HepG2 (cell line): ENCODE data around the gene FGFBP1. TPM values are rescaled to one million over a fixed set of nuclear protein-coding genes. Genes with fewer than 3 reads are reported as not detected.

Experiments
- ATAC-seq: fragments of 200-7000 bp; cut with Tn5 transposase; 3 replicates; pipeline ENCODE4 v1.9.1; 2020; ENCODE audit warnings: mild to moderate bottlenecking, moderate library complexity
- BruUV-seq: library from RNA; stranded (reverse); fragments of 400-500 nt; replicated peaks from 2 replicates; lab custom pipeline; 2021; lab: Mats Ljungman, UMichigan
- CTCF ChIA-PET: fragments of 300-600 bp; formaldehyde crosslinking; extraction: SDS; loops from one replicate; lab custom pipeline; 2021; ENCODE audit warnings: low total read pairs, inconsistent platforms, low intra/inter-chr PET ratio; lab: Yijun Ruan, JAX
- POLR2A ChIA-PET: fragments of 350-600 bp; sonication (Branson Sonifier 250); formaldehyde crosslinking; loops from one replicate; lab custom pipeline; 2020; ENCODE audit warnings: antibody characterized with exemption, inconsistent platforms; lab: Yijun Ruan, JAX
- DNase-seq: peaks from one replicate; pipeline ENCODE4 v3.0.0-alpha.2; 2015; ENCODE audit warnings: low spot score
- FAIRE-seq: peaks from 3 replicates; lab custom pipeline; 2011; peaks lifted over from hg19 to GRCh38; lab: Jason Lieb, UNC
- H2AFZ ChIP-seq: one replicate; pipeline ENCODE4 v1.6.1; 2011; ENCODE audit warnings: low read length, inconsistent platforms
- H3K27ac ChIP-seq: fragments of 300-600 bp; 3 replicates; pipeline ENCODE4 v1.8.0; 2011; ENCODE audit warnings: mixed run types, mild to moderate bottlenecking, mixed read lengths, low read length, inconsistent platforms; ENCODE audit not compliant: insufficient read depth; ENCODE audit errors: extremely low read length
- H3K27me3 ChIP-seq, 2 experiments: fragments of 200-600 bp in 1 of 2; 2 replicates in 1 of 2; 3 replicates in 1 of 2; pipeline versions ENCODE4 v1.6.0 to v1.8.0; 2011; ENCODE audit warnings: low read length in 2 of 2, mild to moderate bottlenecking in 2 of 2, moderate library complexity in 2 of 2, inconsistent platforms in 1 of 2; ENCODE audit not compliant: insufficient read depth in 2 of 2, control insufficient read depth in 1 of 2
- H3K36me3 ChIP-seq, 2 experiments: fragments of 200-600 bp in 1 of 2; replicated peaks in 1 of 2; 2 replicates in 1 of 2; 3 replicates in 1 of 2; pipeline versions ENCODE4 v1.5.1 to v1.8.0; 2011; ENCODE audit warnings: low read length in 2 of 2, inconsistent platforms in 1 of 2; ENCODE audit not compliant: insufficient read depth in 2 of 2, control insufficient read depth in 1 of 2
- H3K4me1 ChIP-seq: 2 replicates; pipeline ENCODE4 v1.5.1; 2012; ENCODE audit warnings: low read length, inconsistent platforms; ENCODE audit not compliant: insufficient read depth
- H3K4me2 ChIP-seq: 2 replicates; pipeline ENCODE4 v1.6.0; 2011; ENCODE audit warnings: low read depth, low read length, inconsistent platforms
- H3K4me3 ChIP-seq, 3 experiments: fragments of 200-600 bp in 1 of 3; sonication (generic), shearing (Covaris generic) in 1 of 3; replicated peaks in 1 of 3; 2 replicates each; pipeline ENCODE4 v1.5.1; 2011 to 2016; ENCODE audit warnings: low read length in 3 of 3, inconsistent platforms in 2 of 3, low read depth in 2 of 3, mild to moderate bottlenecking in 2 of 3, control low read depth in 1 of 3, mixed read lengths in 1 of 3; ENCODE audit not compliant: insufficient read depth in 1 of 3
- H3K79me2 ChIP-seq: one replicate; pipeline ENCODE4 v1.6.1; 2011; ENCODE audit warnings: low read length, inconsistent platforms; ENCODE audit not compliant: insufficient read depth
- H3K9ac ChIP-seq: 2 replicates; pipeline ENCODE4 v1.6.0; 2011; ENCODE audit warnings: mild to moderate bottlenecking, low read depth, low read length, inconsistent platforms; ENCODE audit not compliant: insufficient read depth
- H3K9me3 ChIP-seq: 2 replicates; pipeline ENCODE4 v1.5.1; 2012; ENCODE audit warnings: mild to moderate bottlenecking, low read length
- H4K20me1 ChIP-seq: 2 replicates; pipeline ENCODE4 v1.6.0; 2011; ENCODE audit warnings: inconsistent platforms, mild to moderate bottlenecking, low read length, moderate library complexity; ENCODE audit not compliant: insufficient read depth
- HMG20B ChIP-seq: conservative IDR thresholded peaks from 2 replicates; pipeline ENCODE4 v1.6.1; 2016; ENCODE audit warnings: missing genetic modification reagents, missing compliant biosample characterization
- KLF12 ChIP-seq: sonication (generic); formaldehyde crosslinking; IDR thresholded peaks from 2 replicates; pipeline ENCODE4 v1.4.0; 2020; ENCODE audit warnings: missing genetic modification reagents, borderline replicate concordance
- NRL ChIP-seq: sonication (generic); formaldehyde crosslinking; IDR thresholded peaks from 2 replicates; pipeline ENCODE4 v1.5.0; 2020; ENCODE audit warnings: missing genetic modification reagents, mild to moderate bottlenecking, moderate library complexity, borderline replicate concordance
- STAT5B ChIP-seq: sonication (generic); formaldehyde crosslinking; IDR thresholded peaks from 2 replicates; pipeline ENCODE4 v1.4.0; 2020; ENCODE audit warnings: missing genetic modification reagents
- TBP ChIP-seq: sonication (generic); formaldehyde crosslinking; IDR thresholded peaks from 2 replicates; pipeline ENCODE4 v1.5.0; 2020; ENCODE audit warnings: missing genetic modification reagents
- THAP7 ChIP-seq: sonication (generic); formaldehyde crosslinking; IDR thresholded peaks from 2 replicates; pipeline ENCODE4 v1.8.1; 2023; ENCODE audit warnings: mild to moderate bottlenecking, missing genetic modification reagents
- XBP1 ChIP-seq: sonication (generic); formaldehyde crosslinking; IDR thresholded peaks from 2 replicates; pipeline ENCODE4 v1.5.0; 2020; ENCODE audit warnings: missing genetic modification reagents
- ZKSCAN5 ChIP-seq: sonication (generic); formaldehyde crosslinking; IDR thresholded peaks from 2 replicates; pipeline ENCODE4 v1.5.1; 2020; ENCODE audit warnings: mild to moderate bottlenecking, missing genetic modification reagents
- ZNF24 ChIP-seq: fragments of 450-650 bp; IDR thresholded peaks from 2 replicates; pipeline ENCODE4 v1.6.1; 2017; ENCODE audit warnings: antibody characterized with exemption, mild to moderate bottlenecking
- ZNF280B ChIP-seq: sonication (generic); formaldehyde crosslinking; IDR thresholded peaks from 2 replicates; pipeline ENCODE4 v1.5.0; 2020; ENCODE audit warnings: missing genetic modification reagents, mild to moderate bottlenecking, borderline replicate concordance
- ZNF335 ChIP-seq: sonication (generic); formaldehyde crosslinking; IDR thresholded peaks from 2 replicates; pipeline ENCODE4 v1.4.0; 2020; ENCODE audit warnings: missing genetic modification reagents
- ZNF7 ChIP-seq: IDR thresholded peaks from 2 replicates; pipeline ENCODE4 v1.6.1; 2016; ENCODE audit warnings: missing biosample characterization, missing genetic modification reagents
- ZSCAN12 ChIP-seq: sonication (generic); formaldehyde crosslinking; IDR thresholded peaks from 2 replicates; pipeline ENCODE4 v1.9.0; 2021; ENCODE audit warnings: mild to moderate bottlenecking, missing genetic modification reagents
- WGBS: methylation state at CpG from one replicate; pipeline ENCODE4 v1.1.6; 2017; ENCODE audit warnings: low lambda C conversion rate; 5-methylcytosine and 5-hydroxymethylcytosine counted together
- in situ Hi-C: cut with HindIII; loops from 2 replicates; pipeline ENCODE4 v1.10.0; 2017; ENCODE audit warnings: low pct_unique_long_range_greater_than_20kb; ENCODE audit not compliant: extremely low pct_ligation_motif_present
- intact Hi-C: fragments of 100-400 bp; cut with micrococcal nuclease; formaldehyde crosslinking; loops from one replicate; pipeline ENCODE4 v1.10.0; 2022; ENCODE audit not compliant: unreplicated experiment
- polyA plus RNA-seq, 8 experiments: library from polyadenylated mRNA; depleted of rRNA in 3 of 8; stranded (reverse) in 7 of 8; unstranded in 1 of 8; fragments of >200 nt; fragmentation: Illumina TruSeq in 4 of 8; extraction: Trizol in 4 of 8; gene quantifications; 2 replicates each; pipeline versions ENCODE4 v1.2.1 to v1.2.3, GENCODE V29; 2011 to 2016; ENCODE audit warnings: low read depth in 4 of 8, missing spikeins in 1 of 8, mixed read lengths in 1 of 8; ENCODE audit not compliant: insufficient read depth in 1 of 8
- total RNA-seq, 5 experiments: library from RNA; depleted of rRNA; stranded (reverse); fragments of >200 nt; fragmentation: Illumina TruSeq; extraction: Trizol; gene quantifications; 2 replicates each; pipeline ENCODE4 v1.2.3, GENCODE V29; 2016; ENCODE audit warnings: low read depth in 1 of 5

The FGFBP1 gene
- total and polyA plus RNA-seq, 2 of the 13 experiments (the other 11 are each of a cell fraction or from before 2014, with no cell fraction given), result not detected

- no peak for TF ChIP-seq ZNF280B (CRISPR knock-in tag)
- TF ChIP-seq XBP1, result no peak
- no peak for TF ChIP-seq ZNF24
- no peak for TF ChIP-seq ZKSCAN5 (CRISPR knock-in tag)
- no peak for TF ChIP-seq TBP (CRISPR knock-in tag)
These were observed 44.1 kb downstream of the FGFBP1 start (continued) for GRCh38 chr4:15894393-15894792.

- ChIA-PET POLR2A (no interaction called here), CTCF (no interaction called here)
- Histone ChIP-seq H3K9ac (no peak overlapping the region), H4K20me1 (no peaks in the 10 kb centered on the region), H3K27ac (no peak overlapping the region), H3K4me1 (no peaks in the 10 kb centered on the region), H3K27me3 (no peaks in the 10 kb centered on the region), H3K4me2 (no peak overlapping the region), H2AFZ (no peak overlapping the region), H3K9me3 (no peaks in the 10 kb centered on the region), H3K4me3 (no peak overlapping the region), H3K36me3 (no peaks in the 10 kb centered on the region), H3K79me2 (no peaks in the 10 kb centered on the region)
- in situ Hi-C loops, result no loop called here
- ATAC-seq (no peak), DNase-seq (no peak), FAIRE-seq (no peak)
- no TSS peak for BruUV-seq
- no peak for TF ChIP-seq KLF12 (CRISPR knock-in tag)
- TF ChIP-seq ZNF335, result no peak
- no peak for TF ChIP-seq STAT5B
- TF ChIP-seq ZSCAN12 (CRISPR knock-in tag), result no peak
- no peak for TF ChIP-seq THAP7 (CRISPR knock-in tag)
- no peak for TF ChIP-seq ZNF7 (CRISPR knock-in tag)
- no peak for TF ChIP-seq HMG20B (CRISPR knock-in tag)
- no peak for TF ChIP-seq NRL (CRISPR knock-in tag)
- 23% methylated on average over 4 of the region's 4 CpGs for WGBS
- intact Hi-C loops, result no loop called here
These were observed 44.6 kb downstream of the FGFBP1 start for GRCh38 chr4:15893962-15894361.
